Neural progenitor cell (in vitro differentiated cells): Measurements from ENCODE around the gene KLHL29. TPM values are rescaled to one million over a fixed set of nuclear protein-coding genes. Genes with fewer than 3 reads are reported as not detected.

ENCODE experiments used
- DNase-seq: peaks from one replicate; pipeline ENCODE4 v3.0.0-alpha.2; 2016; ENCODE audit warnings: low spot score
- H2AFZ ChIP-seq: fragments of 200-600 bp; sonication (generic); replicated peaks from 2 replicates; pipeline ENCODE4 v1.6.1; 2016; ENCODE audit warnings: antibody characterized with exemption
- H3F3A ChIP-seq: fragments of 200-600 bp; sonication (generic); 2 replicates; pipeline ENCODE4 v1.6.1; 2016; ENCODE audit warnings: antibody characterized with exemption, low read depth
- H3K27ac ChIP-seq: fragments of 200-600 bp; sonication (generic); 2 replicates; pipeline ENCODE4 v1.5.1; 2016; ENCODE audit warnings: mild to moderate bottlenecking
- H3K27me3 ChIP-seq: fragments of 200-600 bp; sonication (generic); 2 replicates; pipeline ENCODE4 v1.6.1; 2016; ENCODE audit warnings: mild to moderate bottlenecking, moderate library complexity
- H3K36me3 ChIP-seq: fragments of 200-600 bp; sonication (generic); 2 replicates; pipeline ENCODE4 v1.5.1; 2016
- H3K4me1 ChIP-seq: fragments of 200-600 bp; sonication (generic); 2 replicates; pipeline ENCODE4 v1.6.1; 2016; ENCODE audit warnings: mixed run types
- H3K4me2 ChIP-seq: fragments of 200-600 bp; sonication (generic); 2 replicates; pipeline ENCODE4 v1.6.1; 2016
- H3K4me3 ChIP-seq: fragments of 200-600 bp; sonication (generic); 2 replicates; pipeline ENCODE4 v1.5.1; 2016
- H3K79me2 ChIP-seq: fragments of 200-600 bp; sonication (generic); 2 replicates; pipeline ENCODE4 v1.6.1; 2016; ENCODE audit warnings: low read depth
- H3K9ac ChIP-seq: fragments of 200-600 bp; sonication (generic); 2 replicates; pipeline ENCODE4 v1.6.1; 2016
- H3K9me3 ChIP-seq: fragments of 200-600 bp; sonication (generic); 2 replicates; pipeline ENCODE4 v1.5.1; 2016; ENCODE audit warnings: low read depth
- H4K20me1 ChIP-seq: fragments of 200-600 bp; sonication (generic); 2 replicates; pipeline ENCODE4 v1.6.1; 2016; ENCODE audit warnings: low read depth
- H3K27ac Mint-ChIP-seq: 3 replicates; pipeline ENCODE4 v1.8.0; 2021; ENCODE audit warnings: mixed read lengths
- H3K27me3 Mint-ChIP-seq: 2 replicates; pipeline ENCODE4 v1.8.0; 2022; ENCODE audit warnings: low read depth, mild to moderate bottlenecking, inconsistent platforms, moderate library complexity, mixed read lengths; ENCODE audit not compliant: insufficient read depth
- H3K36me3 Mint-ChIP-seq: 3 replicates; pipeline ENCODE4 v1.8.0; 2021; ENCODE audit warnings: mixed read lengths
- H3K4me1 Mint-ChIP-seq: 3 replicates; pipeline ENCODE4 v1.8.0; 2021; ENCODE audit warnings: mixed read lengths
- H3K4me3 Mint-ChIP-seq: 3 replicates; pipeline ENCODE4 v1.8.0; 2021; ENCODE audit warnings: mild to moderate bottlenecking, moderate library complexity, mixed read lengths
- H3K9me3 Mint-ChIP-seq: 3 replicates; pipeline ENCODE4 v1.8.0; 2020; ENCODE audit warnings: mixed read lengths
- EZH2 ChIP-seq: fragments of 200-600 bp; sonication (generic); IDR thresholded peaks from 2 replicates; pipeline ENCODE4 v1.6.1; 2017; ENCODE audit warnings: antibody characterized with exemption, mild to moderate bottlenecking, moderate library complexity
- EZH2phosphoT487 ChIP-seq: fragments of 200-600 bp; sonication (generic); IDR thresholded peaks from 2 replicates; pipeline ENCODE4 v1.6.1; 2017; ENCODE audit warnings: antibody characterized with exemption
- total RNA-seq: library from RNA; depleted of rRNA; stranded (reverse); fragments of >200 nt; gene quantifications from 2 replicates; pipeline ENCODE4 v1.2.3, GENCODE V29; 2015; ENCODE audit warnings: low replicate concordance
- TF ChIP-seq, protein P1 (sequence below): fragments of 200-600 bp; sonication (generic); IDR thresholded peaks from 2 replicates; pipeline ENCODE4 v1.5.1; 2017; ENCODE audit warnings: antibody characterized with exemption, mild to moderate bottlenecking

The KLHL29 gene
- total RNA-seq, 1 donor from 2014 or later, result 1.6 TPM

DNA sequence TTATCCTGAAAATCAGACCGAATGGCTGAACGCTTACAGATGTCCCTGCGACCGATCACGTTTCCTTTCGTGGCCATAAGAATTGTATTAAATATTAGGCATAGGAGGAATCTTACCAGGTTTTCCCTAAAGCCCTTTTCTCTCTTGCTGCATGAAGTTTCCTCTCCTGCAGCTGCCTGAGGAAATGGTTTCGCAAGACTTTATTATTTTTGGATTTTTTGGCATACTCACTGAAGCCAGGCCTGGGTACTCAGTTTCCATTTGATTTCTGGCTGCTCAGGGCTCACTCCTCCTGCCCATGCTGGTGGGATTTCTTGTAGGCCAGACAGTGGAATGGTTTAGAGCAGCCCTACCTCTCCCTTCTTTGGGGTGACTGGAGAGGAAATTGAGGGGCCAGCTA is 114.0 kb downstream of the KLHL29 start:
- H3K4me3 ChIP-seq, result no peak overlapping the region
- H3K36me3 ChIP-seq, result no peaks in the 10 kb centered on the region
- peaks cover 39% of the 10 kb centered on the region for H3K4me1 ChIP-seq
- no peak overlapping the region for H3K4me3 Mint-ChIP-seq
- peaks cover 2% of the 10 kb centered on the region for H3K27me3 Mint-ChIP-seq
- no peaks in the 10 kb centered on the region for H3K9me3 ChIP-seq
- H3K27ac Mint-ChIP-seq, result no peak overlapping the region
- no peaks in the 10 kb centered on the region for H3K79me2 ChIP-seq
- peaks cover 4% of the 10 kb centered on the region for H4K20me1 ChIP-seq
- H3K9ac ChIP-seq, result no peak overlapping the region
- H3K27ac ChIP-seq, result no peak overlapping the region
- H3K27me3 ChIP-seq, result no peaks in the 10 kb centered on the region
- no peaks in the 10 kb centered on the region for H3F3A ChIP-seq
- H2AFZ ChIP-seq, result no peak overlapping the region
- H3K4me1 Mint-ChIP-seq, result peaks cover 79% of the 10 kb centered on the region
- TF ChIP-seq, protein P1, sequence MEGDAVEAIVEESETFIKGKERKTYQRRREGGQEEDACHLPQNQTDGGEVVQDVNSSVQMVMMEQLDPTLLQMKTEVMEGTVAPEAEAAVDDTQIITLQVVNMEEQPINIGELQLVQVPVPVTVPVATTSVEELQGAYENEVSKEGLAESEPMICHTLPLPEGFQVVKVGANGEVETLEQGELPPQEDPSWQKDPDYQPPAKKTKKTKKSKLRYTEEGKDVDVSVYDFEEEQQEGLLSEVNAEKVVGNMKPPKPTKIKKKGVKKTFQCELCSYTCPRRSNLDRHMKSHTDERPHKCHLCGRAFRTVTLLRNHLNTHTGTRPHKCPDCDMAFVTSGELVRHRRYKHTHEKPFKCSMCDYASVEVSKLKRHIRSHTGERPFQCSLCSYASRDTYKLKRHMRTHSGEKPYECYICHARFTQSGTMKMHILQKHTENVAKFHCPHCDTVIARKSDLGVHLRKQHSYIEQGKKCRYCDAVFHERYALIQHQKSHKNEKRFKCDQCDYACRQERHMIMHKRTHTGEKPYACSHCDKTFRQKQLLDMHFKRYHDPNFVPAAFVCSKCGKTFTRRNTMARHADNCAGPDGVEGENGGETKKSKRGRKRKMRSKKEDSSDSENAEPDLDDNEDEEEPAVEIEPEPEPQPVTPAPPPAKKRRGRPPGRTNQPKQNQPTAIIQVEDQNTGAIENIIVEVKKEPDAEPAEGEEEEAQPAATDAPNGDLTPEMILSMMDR, result no peak
- H3K9me3 Mint-ChIP-seq, result no peaks in the 10 kb centered on the region
- DNase-seq, result no peak
- H3K4me2 ChIP-seq, result no peak overlapping the region
- no peaks in the 10 kb centered on the region for H3K36me3 Mint-ChIP-seq

DNA sequence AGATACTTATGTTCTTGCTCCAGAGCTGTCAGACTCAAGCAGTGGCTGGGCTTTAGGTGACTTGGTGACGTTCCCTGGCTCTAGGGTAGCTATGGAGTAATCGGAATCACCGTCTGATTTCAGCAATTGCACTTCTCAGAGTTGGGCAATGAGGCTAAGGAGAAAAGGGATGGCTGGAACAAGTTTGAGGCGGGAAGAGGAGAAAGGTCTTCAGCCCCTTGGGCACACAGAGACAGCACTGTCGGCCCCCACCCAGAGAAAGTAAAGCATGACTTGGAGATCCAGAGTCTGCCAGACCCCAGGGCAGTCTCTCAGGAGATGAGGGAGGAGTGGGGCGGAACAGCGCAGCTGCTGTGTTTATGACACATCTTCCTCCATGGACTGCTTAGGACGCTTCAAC is 114.5 kb downstream of the KLHL29 start:
- no peak for TF ChIP-seq EZH2
- TF ChIP-seq, protein P1, result no peak
- no peaks in the 10 kb centered on the region for H3K36me3 Mint-ChIP-seq
- Histone ChIP-seq H2AFZ (no peak overlapping the region), H3K79me2 (no peaks in the 10 kb centered on the region), H4K20me1 (peaks cover 4% of the 10 kb centered on the region), H3K36me3 (no peaks in the 10 kb centered on the region), H3K9me3 (no peaks in the 10 kb centered on the region), H3F3A (no peaks in the 10 kb centered on the region), H3K9ac (no peak overlapping the region), H3K4me3 (no peak overlapping the region), H3K4me2 (no peak overlapping the region), H3K27ac (no peak overlapping the region), H3K4me1 (peaks cover 41% of the 10 kb centered on the region), H3K27me3 (no peaks in the 10 kb centered on the region)
- H3K9me3 Mint-ChIP-seq, result no peaks in the 10 kb centered on the region
- peaks cover 79% of the 10 kb centered on the region for H3K4me1 Mint-ChIP-seq
- H3K27ac Mint-ChIP-seq, result peak overlapping the region; percentile 5
- peaks cover 2% of the 10 kb centered on the region for H3K27me3 Mint-ChIP-seq
- no peak overlapping the region for H3K4me3 Mint-ChIP-seq
- no peak for DNase-seq

DNA sequence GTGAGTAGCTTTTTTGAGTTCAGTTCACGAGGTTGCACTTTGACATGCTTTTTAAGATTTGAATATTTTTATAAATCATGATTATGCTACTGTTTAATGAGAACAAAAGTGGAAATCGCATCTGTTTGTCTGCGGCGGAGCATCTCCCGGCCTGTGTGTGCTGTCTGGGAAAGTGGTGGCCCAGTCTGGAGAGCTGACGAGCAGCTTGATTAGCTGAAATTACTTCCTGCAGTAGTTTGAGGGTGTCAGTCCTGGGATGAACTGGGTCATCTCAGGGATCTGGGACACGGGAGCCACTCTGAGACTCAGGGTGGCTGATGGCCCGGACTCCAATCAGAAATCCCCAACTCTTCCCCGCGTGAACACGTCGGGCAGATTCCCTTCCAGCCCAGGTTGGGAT is 115.9 kb downstream of the KLHL29 start:
- Histone ChIP-seq H3K36me3 (no peaks in the 10 kb centered on the region), H3K4me3 (no peak overlapping the region), H3K27ac (no peak overlapping the region), H3K79me2 (no peaks in the 10 kb centered on the region), H3K4me2 (no peak overlapping the region), H3K9ac (no peak overlapping the region), H3K4me1 (peaks cover 41% of the 10 kb centered on the region), H4K20me1 (peaks cover 4% of the 10 kb centered on the region), H3F3A (no peaks in the 10 kb centered on the region), H2AFZ (no peak overlapping the region), H3K9me3 (no peaks in the 10 kb centered on the region), H3K27me3 (no peaks in the 10 kb centered on the region)
- Mint-ChIP-seq H3K9me3 (no peaks in the 10 kb centered on the region), H3K4me1 (peaks cover 85% of the 10 kb centered on the region), H3K36me3 (no peaks in the 10 kb centered on the region), H3K27ac (no peak overlapping the region), H3K4me3 (no peak overlapping the region), H3K27me3 (peaks cover 2% of the 10 kb centered on the region)
- DNase-seq, result no peak
- TF ChIP-seq, protein P1, result no peak
- TF ChIP-seq EZH2phosphoT487 (no peak), EZH2 (no peak)

DNA sequence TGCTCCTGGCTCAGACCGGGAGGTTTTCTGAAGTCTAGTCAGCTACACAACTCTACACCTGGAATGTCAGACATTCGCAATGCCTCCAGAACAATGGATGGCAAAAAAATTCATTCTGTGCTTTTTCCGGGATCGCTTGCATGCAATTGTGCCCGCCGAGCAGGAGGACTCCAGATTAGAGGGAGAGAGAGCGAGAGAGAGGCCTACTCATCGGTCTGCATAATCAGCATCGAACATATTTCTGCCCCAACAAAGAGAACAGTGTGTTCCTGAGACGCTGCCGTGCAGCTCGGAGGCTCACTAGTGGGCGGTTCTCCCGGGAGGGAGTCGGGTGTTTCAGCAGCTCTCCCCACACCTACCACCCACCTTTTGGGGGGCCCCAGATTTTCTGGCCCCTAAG is 117.1 kb downstream of the KLHL29 start:
- Histone ChIP-seq H3K36me3 (no peaks in the 10 kb centered on the region), H3K4me3 (no peak overlapping the region), H3K79me2 (no peaks in the 10 kb centered on the region), H3F3A (no peaks in the 10 kb centered on the region), H3K27me3 (no peaks in the 10 kb centered on the region), H3K4me1 (peaks cover 41% of the 10 kb centered on the region), H3K27ac (no peak overlapping the region), H2AFZ (no peak overlapping the region), H3K4me2 (no peak overlapping the region), H3K9ac (no peak overlapping the region), H4K20me1 (peaks cover 4% of the 10 kb centered on the region), H3K9me3 (no peaks in the 10 kb centered on the region)
- H3K27me3 Mint-ChIP-seq, result peaks cover 2% of the 10 kb centered on the region
- no peak for DNase-seq
- peak overlapping the region; percentile 99 for H3K27ac Mint-ChIP-seq
- H3K4me1 Mint-ChIP-seq, result peaks cover 86% of the 10 kb centered on the region
- no peaks in the 10 kb centered on the region for H3K9me3 Mint-ChIP-seq
- TF ChIP-seq EZH2 (no peak), EZH2phosphoT487 (no peak)
- TF ChIP-seq, protein P1, result no peak
- peaks cover 1% of the 10 kb centered on the region for H3K36me3 Mint-ChIP-seq
- peak overlapping the region; percentile 78 for H3K4me3 Mint-ChIP-seq
